PC-3 (cell line): ENCODE results near the gene NOTCH1. TPM values are rescaled to one million over a fixed set of nuclear protein-coding genes. Genes with fewer than 3 reads are reported as not detected.

Source experiments
- ATAC-seq: fragments of 200-7000 bp; cut with Tn5 transposase; 2 replicates; pipeline ENCODE4 v1.9.1; 2020; ENCODE audit warnings: mild to moderate bottlenecking, moderate library complexity
- BruUV-seq: library from RNA; stranded (reverse); fragments of 400-500 nt; replicated peaks from 2 replicates; lab custom pipeline; 2021; lab: Mats Ljungman, UMichigan
- CTCF ChIA-PET: fragments of 300-600 bp; sonication (Branson Sonifier 250); formaldehyde crosslinking; loops from one replicate; lab custom pipeline; 2022; ENCODE audit warnings: antibody characterized with exemption; lab: Charles Lee
- POLR2A ChIA-PET: fragments of 300-600 bp; sonication (Branson Sonifier 250); formaldehyde crosslinking; loops from one replicate; lab custom pipeline; 2022; ENCODE audit warnings: antibody characterized with exemption; ENCODE audit not compliant: unreplicated experiment; lab: Charles Lee
- DNase-seq: peaks from one replicate; pipeline ENCODE4 v3.0.0-alpha.2; 2015
- H2AFZ ChIP-seq: fragments of 300-600 bp; sonication (generic); 2 replicates; pipeline ENCODE4 v1.6.0; 2016; ENCODE audit warnings: antibody characterized with exemption, low read length
- H3F3A ChIP-seq: fragments of 300-600 bp; sonication (generic); one replicate; pipeline ENCODE4 v1.6.0; 2017; ENCODE audit warnings: antibody characterized with exemption, low read length, control low read depth, mild to moderate bottlenecking; ENCODE audit not compliant: unreplicated experiment
- H3K27ac ChIP-seq: fragments of 300-600 bp; sonication (generic); 2 replicates; pipeline ENCODE4 v1.5.1; 2016; ENCODE audit warnings: mild to moderate bottlenecking, low read length
- H3K27me3 ChIP-seq: fragments of 300-600 bp; sonication (generic); 2 replicates; pipeline ENCODE4 v1.6.1; 2016; ENCODE audit warnings: low read length, mixed read lengths
- H3K36me3 ChIP-seq: fragments of 300-600 bp; sonication (generic); 2 replicates; pipeline ENCODE4 v1.6.1; 2016; ENCODE audit warnings: low read depth, mixed run types, low read length, mixed read lengths
- H3K4me1 ChIP-seq: fragments of 300-600 bp; sonication (generic); 2 replicates; pipeline ENCODE4 v1.5.1; 2016; ENCODE audit warnings: low read length; ENCODE audit not compliant: insufficient read depth
- H3K4me2 ChIP-seq: fragments of 300-600 bp; sonication (generic); 2 replicates; pipeline ENCODE4 v1.6.0; 2016; ENCODE audit warnings: low read length
- H3K4me3 ChIP-seq: fragments of 300-600 bp; sonication (generic); 2 replicates; pipeline ENCODE4 v1.5.1; 2016; ENCODE audit warnings: mild to moderate bottlenecking, low read length, mixed read lengths
- H3K79me2 ChIP-seq: fragments of 300-600 bp; sonication (generic); 2 replicates; pipeline ENCODE4 v1.6.1; 2017; ENCODE audit warnings: low read length, mixed read lengths
- H3K9ac ChIP-seq: fragments of 300-600 bp; sonication (generic); 2 replicates; pipeline ENCODE4 v1.6.0; 2016; ENCODE audit warnings: mild to moderate bottlenecking, low read length
- H3K9me2 ChIP-seq: fragments of 300-600 bp; sonication (generic); replicated peaks from 2 replicates; pipeline ENCODE4 v1.6.1; 2016; ENCODE audit warnings: mixed run types, low read length, mixed read lengths
- H3K9me3 ChIP-seq: fragments of 300-600 bp; sonication (generic); 2 replicates; pipeline ENCODE4 v1.6.1; 2016; ENCODE audit warnings: low read length, mixed read lengths
- H4K20me1 ChIP-seq: fragments of 300-600 bp; sonication (generic); 2 replicates; pipeline ENCODE4 v1.6.1; 2016; ENCODE audit warnings: low read length, mixed read lengths
- EZH2 ChIP-seq: fragments of 300-600 bp; sonication (generic); IDR thresholded peaks from one replicate; pipeline ENCODE4 v1.6.1; 2017; ENCODE audit warnings: antibody characterized with exemption, mild to moderate bottlenecking, low read length; ENCODE audit not compliant: unreplicated experiment
- EZH2phosphoT487 ChIP-seq: fragments of 300-600 bp; sonication (generic); IDR thresholded peaks from 2 replicates; pipeline ENCODE4 v1.6.1; 2018; ENCODE audit warnings: mild to moderate bottlenecking, antibody characterized with exemption, low read length, borderline replicate concordance
- intact Hi-C: fragments of 100-400 bp; cut with micrococcal nuclease; formaldehyde crosslinking; loops from 2 replicates; pipeline ENCODE4 v1.9.0; 2023
- total RNA-seq: library from RNA; depleted of rRNA; stranded (reverse); fragments of >200 nt; gene quantifications from 2 replicates; pipeline ENCODE4 v1.2.3, GENCODE V29; 2014
- TF ChIP-seq, protein P1 (sequence below): fragments of 300-600 bp; sonication (generic); conservative IDR thresholded peaks from 2 replicates; pipeline ENCODE4 v1.5.1; 2017; ENCODE audit warnings: antibody characterized with exemption, low read depth, mild to moderate bottlenecking, low read length

Gene NOTCH1
- total RNA-seq, 1 experiment from 2014 or later = 14.3 TPM

DNA sequence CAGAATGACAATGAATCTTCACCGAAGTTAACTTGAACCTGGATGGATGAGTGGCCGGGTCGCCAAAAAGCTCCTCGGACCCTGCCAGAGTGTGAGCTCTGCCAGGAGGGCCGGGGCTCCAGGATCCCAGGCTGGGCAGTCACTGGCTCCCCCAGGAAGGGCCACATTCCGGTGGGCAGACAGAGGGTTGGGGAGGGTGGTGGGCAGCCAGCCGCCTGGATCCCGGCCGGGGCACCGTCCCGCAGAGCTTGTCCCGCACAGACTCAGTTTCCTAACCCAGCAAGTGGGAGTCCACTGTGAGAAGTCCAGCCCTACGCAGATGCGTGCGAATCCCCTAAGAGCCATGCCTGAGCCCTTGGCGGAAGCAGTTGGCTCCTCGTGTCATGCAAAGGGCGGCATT lies 10.3 kb upstream of the NOTCH1 start:
- H3K36me3 ChIP-seq = no peaks in the 10 kb centered on the region
- POLR2A ChIA-PET = no interaction called here

GRCh38 chr9:136554870-136555269 lies 9.0 kb upstream of the NOTCH1 start:
- Histone ChIP-seq H4K20me1 (no peaks in the 10 kb centered on the region), H3K79me2 (no peaks in the 10 kb centered on the region), H3K9me3 (no peaks in the 10 kb centered on the region), H3K27me3 (no peaks in the 10 kb centered on the region), H3F3A (no peaks in the 10 kb centered on the region), H2AFZ (no peak overlapping the region), H3K27ac (no peak overlapping the region), H3K9ac (no peak overlapping the region), H3K9me2 (no peaks in the 10 kb centered on the region), H3K36me3 (no peaks in the 10 kb centered on the region), H3K4me2 (no peak overlapping the region), H3K4me3 (no peak overlapping the region), H3K4me1 (peaks cover 8% of the 10 kb centered on the region)
- DNase-seq (no peak), ATAC-seq (no peak)
- CTCF ChIA-PET = no interaction called here
- BruUV-seq = no TSS peak
- TF ChIP-seq, protein P1, sequence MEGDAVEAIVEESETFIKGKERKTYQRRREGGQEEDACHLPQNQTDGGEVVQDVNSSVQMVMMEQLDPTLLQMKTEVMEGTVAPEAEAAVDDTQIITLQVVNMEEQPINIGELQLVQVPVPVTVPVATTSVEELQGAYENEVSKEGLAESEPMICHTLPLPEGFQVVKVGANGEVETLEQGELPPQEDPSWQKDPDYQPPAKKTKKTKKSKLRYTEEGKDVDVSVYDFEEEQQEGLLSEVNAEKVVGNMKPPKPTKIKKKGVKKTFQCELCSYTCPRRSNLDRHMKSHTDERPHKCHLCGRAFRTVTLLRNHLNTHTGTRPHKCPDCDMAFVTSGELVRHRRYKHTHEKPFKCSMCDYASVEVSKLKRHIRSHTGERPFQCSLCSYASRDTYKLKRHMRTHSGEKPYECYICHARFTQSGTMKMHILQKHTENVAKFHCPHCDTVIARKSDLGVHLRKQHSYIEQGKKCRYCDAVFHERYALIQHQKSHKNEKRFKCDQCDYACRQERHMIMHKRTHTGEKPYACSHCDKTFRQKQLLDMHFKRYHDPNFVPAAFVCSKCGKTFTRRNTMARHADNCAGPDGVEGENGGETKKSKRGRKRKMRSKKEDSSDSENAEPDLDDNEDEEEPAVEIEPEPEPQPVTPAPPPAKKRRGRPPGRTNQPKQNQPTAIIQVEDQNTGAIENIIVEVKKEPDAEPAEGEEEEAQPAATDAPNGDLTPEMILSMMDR = no peak
- TF ChIP-seq EZH2 = no peak
- TF ChIP-seq EZH2phosphoT487 = no peak
- intact Hi-C loops = no loop called here
- POLR2A ChIA-PET = no interaction called here

More for the DNA sequence above, 10.3 kb upstream of the NOTCH1 start:
- DNase-seq (no peak), ATAC-seq (no peak)
- Histone ChIP-seq H3K9ac (no peak overlapping the region), H4K20me1 (no peaks in the 10 kb centered on the region), H3K27ac (no peak overlapping the region), H3K4me3 (no peak overlapping the region), H3K79me2 (no peaks in the 10 kb centered on the region), H3F3A (no peaks in the 10 kb centered on the region), H3K9me3 (no peaks in the 10 kb centered on the region), H3K27me3 (no peaks in the 10 kb centered on the region), H3K9me2 (no peaks in the 10 kb centered on the region), H2AFZ (no peak overlapping the region), H3K4me1 (peaks cover 4% of the 10 kb centered on the region), H3K4me2 (no peak overlapping the region)
- intact Hi-C loops = no loop called here
- no TSS peak for BruUV-seq
- CTCF ChIA-PET = no interaction called here
- no peak for TF ChIP-seq EZH2

GRCh38 chr9:136553581-136553980 lies 7.7 kb upstream of the NOTCH1 start:
- Histone ChIP-seq H3K36me3 (no peaks in the 10 kb centered on the region), H3F3A (no peaks in the 10 kb centered on the region), H3K9me3 (no peaks in the 10 kb centered on the region), H3K27ac (no peak overlapping the region), H3K4me3 (no peak overlapping the region), H3K9ac (no peak overlapping the region), H4K20me1 (no peaks in the 10 kb centered on the region), H3K27me3 (no peaks in the 10 kb centered on the region), H3K9me2 (no peaks in the 10 kb centered on the region), H3K4me2 (no peak overlapping the region), H2AFZ (no peak overlapping the region), H3K4me1 (peaks cover 8% of the 10 kb centered on the region), H3K79me2 (no peaks in the 10 kb centered on the region)
- CTCF ChIA-PET = no interaction called here
- TF ChIP-seq EZH2phosphoT487 (no peak), EZH2 (no peak)
- TF ChIP-seq, protein P1 = no peak
- POLR2A ChIA-PET = no interaction called here
- intact Hi-C loops = no loop called here
- ATAC-seq (no peak), DNase-seq (no peak)
- BruUV-seq = no TSS peak
